ENCODE results near the gene RPL22.

DNA sequence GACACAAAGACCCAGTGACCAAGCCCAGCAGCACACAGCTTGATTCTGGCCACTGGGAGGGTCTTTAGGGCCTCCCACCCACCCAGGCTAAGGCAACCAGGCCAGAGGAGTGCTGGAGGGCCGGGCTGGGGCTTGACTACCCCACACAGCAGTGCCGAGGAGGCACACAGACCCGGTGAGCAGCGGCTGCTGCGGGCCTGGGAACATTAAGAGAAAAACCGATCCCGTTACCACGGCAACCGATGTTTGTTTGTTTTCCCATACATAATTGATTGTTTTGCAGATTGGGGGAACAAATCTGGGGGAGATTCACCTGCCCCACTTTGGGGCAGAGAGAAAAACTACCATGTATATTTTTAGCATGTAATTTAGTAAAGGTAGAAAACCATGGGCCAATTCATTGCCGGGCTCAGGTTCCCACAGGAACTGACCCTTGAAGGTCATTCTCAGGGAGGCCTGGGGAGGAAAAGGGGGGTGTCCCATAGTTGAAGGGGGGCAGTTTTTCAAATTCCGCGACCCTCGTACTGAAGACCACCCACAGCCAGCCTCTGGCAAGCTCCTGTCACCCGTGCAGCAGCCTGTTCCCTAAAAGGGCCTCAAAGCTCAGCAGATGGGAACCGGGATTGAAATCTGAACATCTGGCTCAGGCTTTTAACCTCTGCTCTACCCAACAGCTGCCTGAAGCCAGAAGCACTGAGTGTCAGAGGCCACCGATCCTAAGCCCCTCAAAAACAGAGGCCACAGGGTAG is 54.6 kb downstream of the RPL22 start:
- TF ChIP-seq POLR2A (IDR thresholded peaks at IDR 0.05) (no peak), POLR2AphosphoS5 (IDR thresholded peaks at IDR 0.05) (no peak)
- TF ChIP-seq, protein P1, sequence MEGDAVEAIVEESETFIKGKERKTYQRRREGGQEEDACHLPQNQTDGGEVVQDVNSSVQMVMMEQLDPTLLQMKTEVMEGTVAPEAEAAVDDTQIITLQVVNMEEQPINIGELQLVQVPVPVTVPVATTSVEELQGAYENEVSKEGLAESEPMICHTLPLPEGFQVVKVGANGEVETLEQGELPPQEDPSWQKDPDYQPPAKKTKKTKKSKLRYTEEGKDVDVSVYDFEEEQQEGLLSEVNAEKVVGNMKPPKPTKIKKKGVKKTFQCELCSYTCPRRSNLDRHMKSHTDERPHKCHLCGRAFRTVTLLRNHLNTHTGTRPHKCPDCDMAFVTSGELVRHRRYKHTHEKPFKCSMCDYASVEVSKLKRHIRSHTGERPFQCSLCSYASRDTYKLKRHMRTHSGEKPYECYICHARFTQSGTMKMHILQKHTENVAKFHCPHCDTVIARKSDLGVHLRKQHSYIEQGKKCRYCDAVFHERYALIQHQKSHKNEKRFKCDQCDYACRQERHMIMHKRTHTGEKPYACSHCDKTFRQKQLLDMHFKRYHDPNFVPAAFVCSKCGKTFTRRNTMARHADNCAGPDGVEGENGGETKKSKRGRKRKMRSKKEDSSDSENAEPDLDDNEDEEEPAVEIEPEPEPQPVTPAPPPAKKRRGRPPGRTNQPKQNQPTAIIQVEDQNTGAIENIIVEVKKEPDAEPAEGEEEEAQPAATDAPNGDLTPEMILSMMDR (IDR thresholded peaks at IDR 0.05 in 8 of 11, conservative IDR thresholded peaks at IDR 0.05 in 3 of 11): no peak

Data from spleen (tissue), 7 donors.